Body of pancreas (tissue), 4 donors: Measurements from ENCODE around the gene PDIA5. TPM values are rescaled to one million over a fixed set of nuclear protein-coding genes. Genes with fewer than 3 reads are reported as not detected.

Experiments used
- ATAC-seq: fragments of 150-250 bp; one replicate; pipeline ENCODE4 v1.9.1; 2016
- DNase-seq, 4 donors: peaks; one replicate each; pipeline ENCODE4 v3.0.0-alpha.2; 2019
- H3K27ac ChIP-seq, 4 donors: fragments of 200-600 bp; sonication (generic); 1 replicate in 3 of 4; 2 replicates in 1 of 4; pipeline versions ENCODE4 v1.5.1 to v1.6.1; 2016 to 2019; ENCODE audit warnings: mild to moderate bottlenecking in 1 of 4, mixed read lengths in 1 of 4, moderate library complexity in 1 of 4
- H3K27me3 ChIP-seq, 2 donors: fragments of 200-600 bp; sonication (generic); one replicate each; pipeline ENCODE4 v1.6.0; 2016; ENCODE audit warnings: mild to moderate bottlenecking in 1 of 2
- H3K36me3 ChIP-seq, 2 donors: fragments of 200-600 bp; sonication (generic); replicated peaks in 1 of 2; 2 replicates each; pipeline ENCODE4 v1.5.1; 2016; ENCODE audit warnings: low read depth in 2 of 2; ENCODE audit not compliant: insufficient read depth in 1 of 2
- H3K4me1 ChIP-seq: fragments of 200-600 bp; sonication (generic); one replicate; pipeline ENCODE4 v1.6.0; 2016
- H3K4me3 ChIP-seq, 2 donors: fragments of 200-600 bp; sonication (generic); 1 replicate in 1 of 2; 2 replicates in 1 of 2; pipeline ENCODE4 v1.5.1; 2016 to 2019
- H3K9me3 ChIP-seq, 3 donors: fragments of 200-600 bp; sonication (generic); 1 replicate in 2 of 3; 2 replicates in 1 of 3; pipeline ENCODE4 v1.5.1; 2016
- CTCF ChIP-seq, 7 experiments: fragments of 450-650 bp in 4 of 7; fragments of 200-600 bp in 3 of 7; sonication (generic) in 3 of 7; IDR thresholded peaks; one replicate each; pipeline ENCODE4 v1.5.1; 2016 to 2019; ENCODE audit warnings: antibody characterized with exemption in 7 of 7
- POLR2A ChIP-seq, 3 donors: fragments of 450-650 bp; IDR thresholded peaks; one replicate each; pipeline ENCODE4 v1.6.1; 2016; ENCODE audit warnings: antibody characterized with exemption in 3 of 3, mild to moderate bottlenecking in 2 of 3
- WGBS, 2 donors: methylation state at CpG; one replicate each; pipeline ENCODE4 v1.1.5; 2017; 5-methylcytosine and 5-hydroxymethylcytosine counted together
- intact Hi-C: fragments of 100-400 bp; cut with DNase I; formaldehyde crosslinking; loops from one replicate; pipeline ENCODE4 v1.15.1; 2023
- total RNA-seq, 2 donors: library from RNA; depleted of rRNA; stranded (reverse); fragments of >200 nt; gene quantifications; one replicate each; pipeline ENCODE4 v1.1.0, GENCODE V29; 2016

Gene PDIA5
- total RNA-seq, 2 donors from 2014 or later: 28.8 to 73.2 TPM

DNA sequence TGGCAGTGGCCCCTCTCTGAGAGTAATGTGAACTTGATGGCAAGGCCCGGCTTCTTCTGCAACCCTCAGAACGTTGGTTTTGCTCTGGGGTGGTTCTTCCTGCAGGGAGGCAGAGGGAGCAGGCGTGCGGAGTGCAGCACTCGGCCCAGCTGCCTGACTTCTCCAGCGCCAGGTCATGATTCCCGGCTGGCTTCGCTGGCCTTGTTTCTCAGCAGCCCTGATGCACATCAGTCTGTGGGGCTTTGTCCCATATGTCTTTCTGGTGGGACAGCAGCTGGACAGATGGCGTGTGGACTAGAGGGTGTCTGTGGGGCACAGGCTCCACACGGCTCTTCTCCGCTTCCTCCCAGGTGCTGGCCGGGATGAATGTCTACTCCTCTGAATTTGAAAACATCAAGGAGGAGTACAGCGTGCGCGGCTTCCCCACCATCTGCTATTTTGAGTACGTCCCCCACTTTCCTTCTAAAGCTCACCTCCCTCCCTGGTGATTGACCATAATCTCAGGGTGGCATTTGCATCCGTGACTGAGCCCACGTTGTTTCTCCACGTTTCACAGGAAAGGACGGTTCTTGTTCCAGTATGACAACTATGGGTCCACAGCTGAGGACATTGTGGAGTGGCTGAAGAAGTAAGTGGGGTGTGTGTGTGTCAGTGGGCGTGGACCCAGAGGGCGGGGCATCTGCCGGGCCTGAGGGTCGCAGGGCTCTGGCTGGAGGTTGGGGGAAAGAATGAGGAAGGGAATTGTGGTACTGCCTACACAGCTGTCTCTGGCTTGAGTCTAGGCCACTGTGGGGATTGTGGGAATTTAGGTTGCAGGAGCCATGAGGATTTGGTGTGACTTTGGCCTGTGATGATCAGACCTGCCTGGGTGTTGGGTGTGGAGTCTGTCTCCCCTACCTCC, 57.1 kb downstream of the PDIA5 start:
- H3K4me1 ChIP-seq: no peaks in the 10 kb centered on the region
- DNase-seq (no peak), ATAC-seq (no peak)
- no peak overlapping the region for H3K27ac ChIP-seq
- no peaks in the 10 kb centered on the region for H3K27me3 ChIP-seq
- intact Hi-C loops: no loop called here
- TF ChIP-seq POLR2A (IDR thresholded peaks at IDR 0.05) (no peak), CTCF (IDR thresholded peaks at IDR 0.05) (no peak)
- H3K36me3 ChIP-seq: peaks cover 5 to 21% of the 10 kb centered on the region in 2 donors
- H3K4me3 ChIP-seq: no peak overlapping the region
- H3K9me3 ChIP-seq: no peaks in the 10 kb centered on the region
- 88 to 92% methylated on average over 17 to 24 of the region's 24 CpGs for WGBS, 2 donors

DNA sequence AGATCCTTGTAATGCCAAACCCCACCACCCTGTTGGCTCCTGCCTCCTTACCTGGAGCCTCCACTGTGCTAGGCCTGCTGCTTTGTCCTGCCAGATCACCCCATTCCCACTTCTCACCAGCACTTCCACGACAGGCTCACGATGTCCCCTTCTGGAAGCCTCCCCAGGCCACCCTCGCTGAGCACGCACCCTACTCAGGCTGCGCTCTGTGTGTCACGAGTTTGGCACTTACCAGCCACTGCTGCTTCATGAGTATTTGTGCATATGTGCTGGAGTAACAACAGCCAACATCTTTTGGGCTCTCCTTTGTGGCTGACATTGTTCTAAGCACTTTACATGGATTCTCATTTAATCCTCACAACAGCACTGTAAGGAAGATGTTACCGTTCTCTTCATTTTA, 58.1 kb downstream of the PDIA5 start:
- ATAC-seq: no peak
- Histone ChIP-seq H3K27me3 (no peaks in the 10 kb centered on the region), H3K9me3 (no peaks in the 10 kb centered on the region), H3K27ac (no peak overlapping the region), H3K36me3 (peaks cover 5 to 17% of the 10 kb centered on the region in 2 donors), H3K4me3 (no peak overlapping the region), H3K4me1 (no peaks in the 10 kb centered on the region)
- intact Hi-C loops: no loop called here
- no peak for DNase-seq
- 95 to 96% methylated on average over 7 of the region's 7 CpGs for WGBS, 2 donors
- TF ChIP-seq CTCF (IDR thresholded peaks at IDR 0.05): no peak
- no peak for TF ChIP-seq POLR2A (IDR thresholded peaks at IDR 0.05)

DNA sequence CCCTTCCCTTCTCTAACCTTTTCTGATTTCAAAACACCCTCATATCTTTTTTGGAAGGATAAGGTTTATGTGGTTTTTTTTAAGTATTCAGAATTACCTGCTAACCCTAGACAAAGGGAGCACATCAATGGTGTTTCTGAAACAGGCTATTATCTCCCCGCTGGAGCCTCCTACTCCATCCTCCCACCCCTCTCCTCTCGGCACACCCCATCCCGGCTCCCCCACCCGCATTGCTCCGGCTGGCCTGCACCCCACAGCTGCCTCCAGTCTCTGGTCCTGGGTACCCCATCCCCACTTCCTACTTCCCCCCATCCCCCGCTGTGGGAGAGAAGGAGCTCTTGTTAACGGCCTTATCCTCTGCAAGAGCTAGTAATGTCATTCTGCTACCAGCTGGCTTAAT, 59.2 kb downstream of the PDIA5 start:
- intact Hi-C loops: no loop called here
- Histone ChIP-seq H3K4me1 (no peaks in the 10 kb centered on the region), H3K27me3 (no peaks in the 10 kb centered on the region), H3K27ac (no peak overlapping the region), H3K9me3 (no peaks in the 10 kb centered on the region), H3K4me3 (no peak overlapping the region), H3K36me3 (peaks cover 5 to 12% of the 10 kb centered on the region in 2 donors)
- 77 to 92% methylated on average over 6 to 7 of the region's 7 CpGs for WGBS, 2 donors
- DNase-seq: no peak
- TF ChIP-seq CTCF (IDR thresholded peaks at IDR 0.05) (no peak), POLR2A (IDR thresholded peaks at IDR 0.05) (no peak)
- no peak for ATAC-seq

DNA sequence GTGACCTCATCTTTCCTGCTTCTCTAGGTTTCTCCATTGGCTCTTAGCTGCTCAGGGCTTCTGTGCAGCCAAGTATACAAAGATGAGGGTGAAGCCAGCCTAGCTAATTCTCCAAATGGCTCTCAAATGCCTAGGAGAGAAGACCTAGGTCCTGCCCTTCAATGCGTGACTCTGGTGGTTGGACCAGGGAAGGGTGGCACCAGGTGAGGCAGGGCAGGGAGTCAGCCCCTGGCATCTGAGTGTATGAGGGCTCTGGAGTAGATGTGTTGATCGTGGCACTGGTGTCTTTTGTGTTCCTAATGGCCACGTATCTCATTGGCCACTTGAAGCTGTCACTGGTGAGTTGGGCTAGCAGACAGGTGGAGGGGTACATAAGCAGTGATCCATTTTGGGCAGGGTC, 59.8 kb downstream of the PDIA5 start:
- no peaks in the 10 kb centered on the region for H3K9me3 ChIP-seq
- DNase-seq (no peak), ATAC-seq (no peak)
- no peaks in the 10 kb centered on the region for H3K4me1 ChIP-seq
- H3K36me3 ChIP-seq: peaks cover 5 to 12% of the 10 kb centered on the region in 2 donors
- no peak overlapping the region for H3K4me3 ChIP-seq
- no peak overlapping the region for H3K27ac ChIP-seq
- TF ChIP-seq POLR2A (IDR thresholded peaks at IDR 0.05): no peak
- no peak for TF ChIP-seq CTCF (IDR thresholded peaks at IDR 0.05)
- WGBS, 2 donors: 95 to 96% methylated on average over 3 of the region's 3 CpGs
- intact Hi-C loops: no loop called here
- H3K27me3 ChIP-seq: no peaks in the 10 kb centered on the region

- Histone ChIP-seq H3K4me1 (no peaks in the 10 kb centered on the region), H3K27ac (no peak overlapping the region), H3K36me3 (peaks cover 0 to 11% of the 10 kb centered on the region in 2 donors), H3K9me3 (no peaks in the 10 kb centered on the region), H3K4me3 (no peak overlapping the region), H3K27me3 (no peaks in the 10 kb centered on the region)
- DNase-seq (no peak), ATAC-seq (no peak)
- no peak for TF ChIP-seq POLR2A (IDR thresholded peaks at IDR 0.05)
- TF ChIP-seq CTCF (IDR thresholded peaks at IDR 0.05): no peak
- WGBS, 2 donors: 94 to 98% methylated on average over 3 of the region's 3 CpGs
- intact Hi-C loops: no loop called here
Observed at GRCh38 chr3:123129092-123129491, 62.3 kb downstream of the PDIA5 start.
